LNCaP clone FGC (cell line): ENCODE measurements around the gene SNX9.
"Not testable (repeated sequence)": the region's sequence is repeated elsewhere in the genome, so short reads cannot be mapped to it uniquely, and the experiment has no call there.

Source experiments
- DNase-seq: peaks from one replicate; pipeline ENCODE4 v3.0.0-alpha.2; 2011; ENCODE audit warnings: low read depth
- H3K4me3 ChIP-seq: 2 replicates; pipeline ENCODE4 v1.5.1; 2011; ENCODE audit warnings: mild to moderate bottlenecking, low read depth, low read length, control low read depth
- TF ChIP-seq, protein P1 (sequence below): IDR thresholded peaks from 2 replicates; pipeline ENCODE4 v1.5.1; 2012; ENCODE audit warnings: mild to moderate bottlenecking; ENCODE audit not compliant: control insufficient read depth, insufficient read depth; ENCODE audit errors: extremely low read depth

The SNX9 gene

DNA sequence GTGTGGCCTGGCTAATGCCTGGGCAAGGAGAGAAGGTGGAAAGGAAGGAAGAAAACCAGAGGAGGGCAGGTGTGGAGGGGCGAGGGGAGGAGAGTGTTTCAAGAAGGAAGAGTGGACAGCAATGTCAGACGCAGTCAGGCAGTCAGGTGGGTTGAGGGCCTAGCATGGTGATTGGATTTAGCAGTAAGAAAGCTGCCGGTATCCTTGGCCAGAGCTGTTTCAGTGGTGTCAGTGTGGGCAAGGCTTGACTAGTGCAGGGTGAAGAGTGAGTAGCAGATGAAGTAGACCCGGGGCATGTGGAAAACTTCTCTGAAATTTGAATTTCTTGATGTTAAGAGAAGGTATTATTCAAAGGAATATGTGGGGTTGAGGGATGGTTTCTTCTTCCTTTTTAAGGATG, 27.0 kb downstream of the SNX9 start:
- TF ChIP-seq, protein P1, sequence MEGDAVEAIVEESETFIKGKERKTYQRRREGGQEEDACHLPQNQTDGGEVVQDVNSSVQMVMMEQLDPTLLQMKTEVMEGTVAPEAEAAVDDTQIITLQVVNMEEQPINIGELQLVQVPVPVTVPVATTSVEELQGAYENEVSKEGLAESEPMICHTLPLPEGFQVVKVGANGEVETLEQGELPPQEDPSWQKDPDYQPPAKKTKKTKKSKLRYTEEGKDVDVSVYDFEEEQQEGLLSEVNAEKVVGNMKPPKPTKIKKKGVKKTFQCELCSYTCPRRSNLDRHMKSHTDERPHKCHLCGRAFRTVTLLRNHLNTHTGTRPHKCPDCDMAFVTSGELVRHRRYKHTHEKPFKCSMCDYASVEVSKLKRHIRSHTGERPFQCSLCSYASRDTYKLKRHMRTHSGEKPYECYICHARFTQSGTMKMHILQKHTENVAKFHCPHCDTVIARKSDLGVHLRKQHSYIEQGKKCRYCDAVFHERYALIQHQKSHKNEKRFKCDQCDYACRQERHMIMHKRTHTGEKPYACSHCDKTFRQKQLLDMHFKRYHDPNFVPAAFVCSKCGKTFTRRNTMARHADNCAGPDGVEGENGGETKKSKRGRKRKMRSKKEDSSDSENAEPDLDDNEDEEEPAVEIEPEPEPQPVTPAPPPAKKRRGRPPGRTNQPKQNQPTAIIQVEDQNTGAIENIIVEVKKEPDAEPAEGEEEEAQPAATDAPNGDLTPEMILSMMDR, result no peak
- no peak overlapping the region for H3K4me3 ChIP-seq
- DNase-seq, result no peak

DNA sequence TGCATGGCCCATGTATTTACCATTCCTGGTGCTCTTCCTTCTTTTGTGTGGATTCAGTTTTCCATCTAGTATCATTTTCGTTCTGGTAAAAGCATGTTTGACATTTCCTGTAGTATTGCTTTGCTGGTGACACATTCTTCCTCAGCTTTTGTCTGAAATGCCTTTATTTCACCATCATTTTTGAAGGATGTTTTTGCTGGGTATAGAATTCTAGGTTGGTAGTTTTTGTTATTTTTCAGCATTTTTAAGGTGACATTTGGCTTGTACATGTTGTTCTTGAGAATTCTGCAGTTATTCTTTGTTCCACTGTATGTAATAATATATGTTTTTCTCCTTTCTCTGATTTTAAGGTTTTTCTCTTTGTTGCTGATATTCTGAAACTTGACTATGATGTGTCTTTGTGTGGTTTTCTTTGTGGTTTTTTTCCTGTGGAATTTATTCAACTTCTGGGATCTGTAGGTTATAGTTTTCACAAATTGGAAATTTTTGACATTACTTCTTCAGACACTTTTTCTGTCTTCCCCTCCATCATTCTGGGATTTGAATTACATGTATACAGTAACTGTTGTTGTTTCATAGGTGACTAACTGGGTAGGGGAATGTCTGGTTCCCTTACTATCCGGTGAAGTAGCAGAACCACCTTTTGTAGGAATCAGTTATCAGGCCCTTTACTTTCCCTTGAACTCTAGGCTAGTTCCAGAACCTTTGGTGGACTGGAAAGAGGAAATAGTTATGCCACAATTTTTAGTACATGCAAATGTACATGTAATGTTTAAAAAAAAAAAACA, 30.2 kb downstream of the SNX9 start:
- TF ChIP-seq, protein P1, result no peak
- DNase-seq, result no peak
- H3K4me3 ChIP-seq, result peak overlapping the region; percentile 15; the same call in 1 of the 2 replicates

DNA sequence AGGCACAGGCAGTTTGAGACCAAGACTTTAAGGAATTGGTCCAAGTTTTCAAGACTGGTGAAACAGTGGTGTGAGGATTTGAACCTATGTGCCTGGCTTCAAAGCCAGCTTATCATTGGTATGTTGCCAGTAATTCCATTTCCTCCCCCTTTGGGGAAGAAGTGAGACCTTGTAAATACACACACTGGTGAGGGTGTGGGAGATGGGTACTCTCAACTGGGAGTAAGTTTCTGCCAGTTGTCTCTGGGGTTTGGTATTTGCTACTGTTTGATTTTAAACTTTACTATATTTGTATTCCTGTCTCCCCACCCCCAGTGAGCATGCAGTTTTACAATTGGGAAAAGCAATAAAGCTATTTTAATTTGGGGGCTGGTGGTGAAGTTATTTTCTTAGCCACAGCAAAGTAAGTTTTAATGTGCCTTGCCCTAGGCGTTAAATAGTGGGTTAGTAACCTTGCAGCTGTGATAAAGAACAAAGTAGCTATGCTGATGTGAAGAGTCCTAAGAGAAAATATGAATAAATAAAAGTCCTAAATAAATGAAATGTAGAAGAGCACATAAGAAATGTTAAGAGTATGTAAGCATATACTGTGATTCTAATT, 31.0 kb downstream of the SNX9 start:
- DNase-seq, result peak; percentile 47
- H3K4me3 ChIP-seq, result peak overlapping the region; percentile 15; the same call in 1 of the 2 replicates
- TF ChIP-seq, protein P1, result no peak

DNA sequence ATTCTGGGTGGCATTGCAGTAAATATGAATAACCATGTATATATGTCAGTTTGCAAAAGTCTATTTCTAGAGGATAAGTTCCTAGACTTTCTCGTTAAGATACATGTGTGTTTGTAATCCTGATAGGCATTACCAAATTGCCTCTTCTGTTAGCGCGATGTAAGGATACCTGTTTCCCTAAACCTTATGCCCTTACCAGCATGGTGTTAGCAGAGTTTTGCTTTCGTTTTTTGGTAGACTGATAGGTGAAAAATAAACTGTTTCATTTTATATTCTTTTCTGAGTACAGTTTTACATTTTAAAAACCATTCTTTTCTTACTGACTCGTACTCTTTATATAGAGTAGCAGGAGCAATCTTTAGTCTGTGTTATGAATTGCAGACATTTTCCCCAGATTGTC, 32.3 kb downstream of the SNX9 start:
- TF ChIP-seq, protein P1, result no peak
- no peak for DNase-seq
- H3K4me3 ChIP-seq, result no peak overlapping the region

DNA sequence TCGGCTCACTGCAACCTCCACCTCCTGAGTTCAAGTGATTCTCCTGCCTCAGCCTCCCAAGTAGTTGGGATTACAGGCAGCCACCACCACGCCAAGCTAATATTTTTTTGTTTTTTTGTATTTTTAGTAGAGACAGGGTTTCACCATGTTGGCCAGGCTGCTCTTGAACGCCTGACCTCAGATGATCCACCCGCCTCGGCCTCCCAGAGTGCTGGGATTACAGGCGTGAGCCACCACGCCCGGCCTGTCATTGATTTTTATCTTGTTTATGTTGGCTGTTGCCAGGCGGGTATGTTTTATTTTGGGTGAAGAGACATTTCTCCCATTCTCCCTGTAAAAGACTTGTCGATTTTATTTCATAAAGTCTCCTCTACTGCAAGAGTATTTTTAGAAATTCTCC, 32.8 kb downstream of the SNX9 start:
- not testable (repeated sequence) for DNase-seq, H3K4me3 ChIP-seq

DNA sequence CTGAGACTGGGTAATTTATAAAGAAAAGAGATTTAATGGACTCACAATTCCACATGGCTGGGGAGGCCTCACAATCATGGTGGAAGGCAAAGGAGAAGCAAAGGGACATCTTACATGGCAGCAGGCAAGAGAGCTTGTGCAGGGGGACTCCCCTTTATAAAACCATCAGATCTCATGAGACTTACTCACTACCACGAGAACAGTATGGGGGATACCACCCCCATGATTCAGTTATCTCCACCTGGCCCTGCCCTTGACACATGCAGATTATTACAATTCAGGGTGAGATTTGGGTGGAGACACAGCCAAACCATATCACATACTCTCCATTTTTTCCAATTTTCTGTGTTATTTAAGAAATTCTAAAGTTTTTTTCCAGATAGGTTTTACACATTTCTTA, 35.6 kb downstream of the SNX9 start:
- not testable (repeated sequence) for DNase-seq, H3K4me3 ChIP-seq

DNA sequence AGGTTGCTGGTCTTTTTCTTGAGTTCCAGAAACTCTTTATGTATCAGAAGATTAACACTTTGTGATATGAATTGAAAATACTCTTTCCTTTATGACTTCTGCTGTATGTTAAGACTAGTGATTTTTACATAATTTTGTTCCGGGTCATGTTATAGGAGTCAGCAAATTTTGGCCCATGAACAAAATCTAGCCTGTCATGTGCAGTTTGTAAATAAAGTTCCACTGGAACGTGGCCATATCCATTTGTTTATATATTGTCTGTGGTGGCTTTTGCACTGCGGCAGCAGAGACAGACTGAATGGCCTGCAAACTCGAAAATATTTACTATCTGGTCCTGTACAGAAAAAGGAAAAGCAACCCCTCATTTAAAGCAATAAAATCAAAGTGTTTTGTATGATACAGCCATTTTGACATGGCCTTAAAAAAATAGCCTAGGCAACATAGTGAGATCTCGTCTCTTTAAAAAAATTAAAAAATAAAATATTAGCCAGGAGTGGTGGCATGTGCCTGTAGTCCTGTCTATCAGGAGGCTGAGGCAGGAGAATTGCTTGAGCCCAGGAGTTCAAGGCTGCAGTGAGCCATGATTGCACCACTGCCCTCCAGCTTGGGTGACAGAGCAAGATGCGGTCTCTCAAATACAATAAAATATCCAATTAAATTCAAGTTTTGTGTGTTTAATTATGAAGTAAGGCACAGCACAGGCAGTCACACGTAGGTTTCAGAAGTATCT, 36.9 kb downstream of the SNX9 start:
- TF ChIP-seq, protein P1, result no peak
- H3K4me3 ChIP-seq, result peak overlapping the region; percentile 17
- peak; percentile 90 for DNase-seq
